Epithelial cell of esophagus (primary cell): ENCODE data around the gene DMC1.

ENCODE experiments used
- DNase-seq: peaks from one replicate; pipeline ENCODE4 v3.0.0; 2010; ENCODE audit warnings: low read depth
- H3K4me3 ChIP-seq: 2 replicates; pipeline ENCODE4 v1.5.1; 2011; ENCODE audit warnings: mild to moderate bottlenecking, low read length, control low read depth
- TF ChIP-seq, protein P1 (sequence below): IDR thresholded peaks from 2 replicates; pipeline ENCODE4 v1.5.1; 2011; ENCODE audit warnings: low read depth, mild to moderate bottlenecking, low read length, control low read depth, inconsistent platforms; ENCODE audit not compliant: insufficient read depth; ENCODE audit errors: missing control alignments

DMC1 gene

DNA sequence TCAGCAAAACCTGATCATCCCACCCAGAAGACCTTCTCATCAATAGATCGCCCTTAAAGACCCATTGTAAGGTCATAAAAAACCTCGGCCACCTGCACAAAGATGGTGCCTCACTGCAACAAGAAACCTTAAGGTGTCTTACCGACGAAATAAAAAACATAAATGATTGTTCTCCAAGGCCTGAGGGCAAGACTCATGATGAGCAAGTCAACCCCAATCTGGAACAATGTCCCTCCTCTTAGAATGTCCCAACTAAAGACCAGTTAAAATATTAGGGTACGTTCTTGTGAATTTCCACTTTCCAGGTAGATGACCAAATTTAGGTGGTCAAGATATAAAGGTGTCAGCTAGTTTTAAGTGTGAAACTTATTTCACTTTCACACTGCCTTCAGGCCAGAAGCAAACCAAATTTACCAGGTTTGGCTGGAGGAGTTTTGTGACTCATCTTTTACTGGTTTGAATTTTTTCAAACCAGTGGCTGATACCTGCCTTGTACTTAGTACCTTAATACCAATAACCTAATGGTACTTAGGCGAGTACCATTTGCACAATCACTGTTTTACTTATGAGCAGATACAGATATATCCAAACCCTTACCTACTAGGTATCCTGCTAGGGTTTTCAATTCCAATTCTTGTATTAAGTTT is 87.2 kb downstream of the DMC1 start:
- TF ChIP-seq, protein P1, sequence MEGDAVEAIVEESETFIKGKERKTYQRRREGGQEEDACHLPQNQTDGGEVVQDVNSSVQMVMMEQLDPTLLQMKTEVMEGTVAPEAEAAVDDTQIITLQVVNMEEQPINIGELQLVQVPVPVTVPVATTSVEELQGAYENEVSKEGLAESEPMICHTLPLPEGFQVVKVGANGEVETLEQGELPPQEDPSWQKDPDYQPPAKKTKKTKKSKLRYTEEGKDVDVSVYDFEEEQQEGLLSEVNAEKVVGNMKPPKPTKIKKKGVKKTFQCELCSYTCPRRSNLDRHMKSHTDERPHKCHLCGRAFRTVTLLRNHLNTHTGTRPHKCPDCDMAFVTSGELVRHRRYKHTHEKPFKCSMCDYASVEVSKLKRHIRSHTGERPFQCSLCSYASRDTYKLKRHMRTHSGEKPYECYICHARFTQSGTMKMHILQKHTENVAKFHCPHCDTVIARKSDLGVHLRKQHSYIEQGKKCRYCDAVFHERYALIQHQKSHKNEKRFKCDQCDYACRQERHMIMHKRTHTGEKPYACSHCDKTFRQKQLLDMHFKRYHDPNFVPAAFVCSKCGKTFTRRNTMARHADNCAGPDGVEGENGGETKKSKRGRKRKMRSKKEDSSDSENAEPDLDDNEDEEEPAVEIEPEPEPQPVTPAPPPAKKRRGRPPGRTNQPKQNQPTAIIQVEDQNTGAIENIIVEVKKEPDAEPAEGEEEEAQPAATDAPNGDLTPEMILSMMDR = no peak
- no peak overlapping the region for H3K4me3 ChIP-seq
- no peak for DNase-seq

DNA sequence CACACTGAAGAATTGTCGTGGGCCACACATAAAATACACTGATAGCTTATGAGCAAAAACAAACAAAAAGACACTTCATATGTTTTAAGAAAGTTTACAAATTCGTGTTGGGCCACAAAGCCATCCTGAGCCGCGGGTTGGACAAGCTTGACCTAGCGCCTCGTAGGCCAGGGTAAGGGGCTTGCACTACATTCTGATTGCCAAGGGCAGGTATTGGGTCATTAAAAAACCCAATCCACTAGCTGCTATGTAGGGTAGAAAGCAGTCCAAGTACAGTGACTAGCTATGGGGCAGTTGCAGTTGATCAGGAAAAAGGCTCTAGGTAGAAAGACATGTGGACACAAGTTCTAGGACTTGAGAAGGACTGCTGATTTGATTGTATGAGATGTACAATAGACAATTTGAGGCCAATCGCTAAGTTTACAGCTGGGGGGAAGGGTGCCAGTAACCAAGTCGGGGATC is 88.1 kb downstream of the DMC1 start:
- TF ChIP-seq, protein P1 = no peak
- DNase-seq = no peak
- no peak overlapping the region for H3K4me3 ChIP-seq

DNA sequence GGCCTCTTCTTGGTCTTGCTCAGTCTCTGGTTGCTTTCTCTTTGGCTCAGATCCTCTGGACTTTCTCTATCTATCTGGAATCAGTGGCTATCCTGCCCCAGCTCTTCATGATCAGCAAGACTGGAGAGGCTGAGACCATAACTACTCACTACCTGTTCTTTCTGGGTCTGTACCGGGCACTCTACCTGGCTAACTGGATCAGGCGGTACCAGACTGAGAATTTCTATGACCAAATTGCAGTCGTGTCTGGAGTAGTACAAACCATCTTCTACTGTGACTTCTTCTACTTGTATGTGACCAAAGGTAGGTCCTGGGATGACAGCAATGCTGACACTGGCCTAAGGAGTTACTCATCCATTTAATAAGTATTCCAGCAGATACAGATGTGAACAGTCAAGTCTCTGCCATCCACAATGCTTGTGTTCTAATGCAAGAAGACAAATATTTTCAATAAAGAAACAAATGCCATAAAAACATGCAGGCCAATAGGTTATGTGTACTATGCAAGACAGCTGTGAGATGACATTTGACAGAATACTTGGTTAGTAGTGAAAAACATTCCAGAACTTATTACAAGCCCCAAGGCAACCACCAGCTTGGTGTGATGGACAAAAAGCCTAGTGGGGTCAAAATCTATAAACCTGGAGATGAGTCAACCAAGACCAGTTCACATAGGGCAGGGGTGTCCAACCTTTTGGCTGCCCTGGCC is 88.7 kb downstream of the DMC1 start:
- TF ChIP-seq, protein P1 = no peak
- no peak overlapping the region for H3K4me3 ChIP-seq
- DNase-seq = no peak

DNA sequence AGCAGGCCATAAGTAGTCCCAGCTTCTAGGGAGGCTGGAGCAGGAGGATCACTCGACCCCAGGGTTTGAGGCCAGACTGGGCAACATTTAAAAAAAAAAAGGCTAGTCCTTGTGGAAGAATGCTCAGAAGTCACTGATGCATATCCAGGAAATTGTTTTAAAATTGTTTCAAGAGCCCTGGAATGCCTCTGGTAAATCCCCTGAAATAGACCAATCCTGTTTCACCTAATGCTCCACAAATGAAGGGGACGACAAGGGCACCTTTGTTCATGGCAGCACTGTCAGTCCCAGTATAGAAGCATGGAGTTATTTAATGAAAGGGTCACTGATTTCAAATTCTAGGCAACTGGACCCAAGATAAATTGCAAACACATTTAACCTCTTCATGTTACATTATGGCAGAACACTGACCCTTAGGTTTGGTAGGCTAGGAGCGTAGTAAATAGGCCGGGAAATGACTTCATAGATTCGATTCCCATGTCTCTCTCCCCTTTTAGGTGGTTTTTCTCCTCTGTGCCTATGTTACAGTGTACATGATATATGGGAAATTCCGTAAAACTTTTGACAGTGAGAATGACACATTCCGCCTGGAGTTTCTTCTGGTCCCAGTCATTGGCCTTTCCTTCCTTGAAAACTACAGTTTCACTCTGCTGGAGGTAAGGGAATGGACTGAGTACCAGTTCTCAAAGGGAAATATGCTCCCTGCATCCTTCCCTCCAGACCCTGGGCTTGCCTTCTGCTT is 90.7 kb downstream of the DMC1 start:
- H3K4me3 ChIP-seq = no peak overlapping the region
- TF ChIP-seq, protein P1 = no peak
- DNase-seq = no peak

DNA sequence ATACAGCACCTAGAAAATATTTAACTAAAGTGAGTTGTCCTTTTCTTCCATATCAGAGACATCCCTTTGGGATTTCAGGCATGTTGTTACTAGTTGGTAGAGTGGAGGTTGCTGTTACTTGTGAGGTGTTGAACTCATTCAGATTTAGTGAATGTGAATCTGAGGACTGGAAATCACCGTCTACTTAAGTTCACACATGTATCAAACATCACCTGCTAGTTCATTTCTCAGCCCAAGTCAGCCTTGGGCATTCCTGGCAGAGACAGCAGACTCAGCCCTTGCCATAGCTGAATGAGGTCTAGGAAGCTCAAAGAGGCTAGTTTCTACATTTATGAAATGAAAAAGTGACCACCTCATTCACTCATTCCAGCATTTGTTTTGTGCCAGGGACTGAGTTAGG is 92.4 kb downstream of the DMC1 start:
- TF ChIP-seq, protein P1 = no peak
- H3K4me3 ChIP-seq = no peak overlapping the region
- DNase-seq = peak; percentile 80

DNA sequence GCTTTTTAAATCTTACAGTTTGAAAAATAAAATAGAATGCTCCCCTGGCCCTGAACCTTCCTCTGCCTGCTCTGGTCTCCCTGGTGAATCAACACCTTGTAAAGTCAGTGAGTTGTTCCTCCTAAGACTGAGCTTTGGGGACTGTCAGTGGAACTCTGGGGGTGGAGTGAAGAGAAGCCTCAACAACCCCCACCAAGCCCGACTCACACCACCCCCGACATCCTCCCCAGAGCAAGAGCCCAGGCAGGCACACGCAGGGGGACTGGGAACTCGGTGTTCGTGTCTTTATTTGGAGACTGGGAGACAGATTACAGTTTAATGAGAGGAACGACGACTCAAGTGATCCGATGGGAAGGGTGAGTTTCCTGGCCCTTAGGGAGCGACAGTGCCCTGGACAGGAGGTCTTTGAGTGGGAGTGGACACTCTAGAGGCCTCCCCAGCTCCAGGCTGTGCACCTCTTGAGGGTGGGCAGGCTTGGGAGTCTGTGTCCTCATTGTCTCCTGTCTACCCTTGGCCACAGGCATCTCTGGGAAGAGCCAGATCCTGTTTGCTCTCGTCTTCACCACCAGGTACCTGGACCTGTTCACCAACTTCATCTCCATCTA is 95.9 kb downstream of the DMC1 start:
- no peak for DNase-seq

More for the DNA sequence above, 95.9 kb downstream of the DMC1 start:
- no peak overlapping the region for H3K4me3 ChIP-seq
- TF ChIP-seq, protein P1 = no peak
